GM19099 (cell line): ENCODE data around the gene SLC35A2.

ENCODE experiments used
- POLR2A ChIP-seq: IDR thresholded peaks from 3 replicates; pipeline ENCODE4 v1.6.1; 2011; ENCODE audit warnings: low read depth; ENCODE audit not compliant: insufficient read length; ENCODE audit errors: extremely low read depth

The SLC35A2 gene

DNA sequence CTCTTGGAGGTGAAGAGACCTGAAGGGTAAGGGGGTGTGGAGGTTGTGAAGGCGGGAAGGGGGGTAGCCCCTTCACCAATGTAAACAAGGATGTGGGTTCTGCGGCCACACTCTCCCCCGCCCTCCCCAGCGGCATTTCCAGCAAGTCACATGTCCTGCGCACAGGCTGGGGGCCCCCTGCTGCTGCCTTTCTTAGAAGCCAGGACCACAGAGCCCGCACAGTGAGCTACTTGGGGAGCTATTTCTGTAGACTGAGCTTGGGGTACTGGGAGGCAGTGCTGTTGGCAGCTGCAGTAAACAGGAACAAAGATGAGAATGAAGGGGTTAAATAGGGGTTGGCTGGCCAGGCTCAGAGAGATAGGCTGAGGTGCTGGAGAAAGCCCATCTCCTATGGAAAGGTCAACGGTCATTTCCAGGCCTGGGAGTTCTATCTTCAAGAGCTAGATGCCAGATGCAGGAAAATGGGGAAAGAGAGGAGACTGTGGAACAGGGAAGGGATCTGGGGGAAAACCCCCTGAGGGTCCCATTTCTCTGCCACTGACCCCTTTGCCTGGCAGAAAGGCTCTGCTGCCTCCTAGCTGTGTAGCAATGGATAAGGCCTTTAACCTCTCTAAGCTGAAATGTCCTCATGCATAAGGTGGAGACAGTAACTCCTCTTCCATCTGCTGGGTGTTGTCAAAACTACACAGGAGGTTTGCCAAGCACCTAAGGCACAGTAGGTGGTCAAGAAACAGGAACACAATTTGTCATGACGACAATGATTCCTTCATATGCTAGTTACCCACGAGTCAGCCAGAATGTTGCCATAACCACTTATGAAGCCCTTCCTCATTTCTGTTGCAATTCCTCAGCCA lies 25.8 kb upstream of the SLC35A2 start:
- peak; percentile 40 for TF ChIP-seq POLR2A

DNA sequence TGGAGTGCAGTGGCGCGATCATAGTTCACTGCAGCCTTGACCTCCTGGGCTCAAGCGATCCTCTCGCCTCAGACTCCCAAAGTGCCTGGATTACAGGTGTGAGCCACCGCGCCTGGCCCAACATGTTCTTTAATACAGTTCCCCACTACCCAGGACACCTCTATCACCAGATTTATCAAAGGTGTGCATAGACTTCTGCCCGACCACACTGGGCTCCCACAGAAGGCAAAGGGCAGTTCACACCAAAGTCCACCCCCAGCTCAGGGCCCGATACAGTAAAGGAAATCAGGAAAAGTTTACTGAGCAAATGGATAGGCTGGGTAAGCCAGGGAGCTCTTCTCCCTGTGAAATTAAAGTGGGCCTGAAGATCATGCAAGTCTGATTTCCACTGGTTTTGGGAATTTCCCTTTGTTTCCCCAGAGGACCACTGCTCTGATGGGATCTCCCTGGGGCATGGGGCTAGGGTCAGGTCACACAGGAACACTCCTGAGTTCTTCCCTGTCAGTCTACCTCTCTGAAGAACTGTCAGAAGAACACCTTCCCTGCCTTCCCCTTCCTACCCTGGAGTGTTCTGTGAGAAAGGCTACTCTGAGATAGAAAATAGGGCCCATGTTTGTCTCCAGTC lies 25.1 kb upstream of the SLC35A2 start:
- no peak for TF ChIP-seq POLR2A

- no peak for TF ChIP-seq POLR2A
Observed at GRCh38 chrX:48935301-48935670, 23.8 kb upstream of the SLC35A2 start.

DNA sequence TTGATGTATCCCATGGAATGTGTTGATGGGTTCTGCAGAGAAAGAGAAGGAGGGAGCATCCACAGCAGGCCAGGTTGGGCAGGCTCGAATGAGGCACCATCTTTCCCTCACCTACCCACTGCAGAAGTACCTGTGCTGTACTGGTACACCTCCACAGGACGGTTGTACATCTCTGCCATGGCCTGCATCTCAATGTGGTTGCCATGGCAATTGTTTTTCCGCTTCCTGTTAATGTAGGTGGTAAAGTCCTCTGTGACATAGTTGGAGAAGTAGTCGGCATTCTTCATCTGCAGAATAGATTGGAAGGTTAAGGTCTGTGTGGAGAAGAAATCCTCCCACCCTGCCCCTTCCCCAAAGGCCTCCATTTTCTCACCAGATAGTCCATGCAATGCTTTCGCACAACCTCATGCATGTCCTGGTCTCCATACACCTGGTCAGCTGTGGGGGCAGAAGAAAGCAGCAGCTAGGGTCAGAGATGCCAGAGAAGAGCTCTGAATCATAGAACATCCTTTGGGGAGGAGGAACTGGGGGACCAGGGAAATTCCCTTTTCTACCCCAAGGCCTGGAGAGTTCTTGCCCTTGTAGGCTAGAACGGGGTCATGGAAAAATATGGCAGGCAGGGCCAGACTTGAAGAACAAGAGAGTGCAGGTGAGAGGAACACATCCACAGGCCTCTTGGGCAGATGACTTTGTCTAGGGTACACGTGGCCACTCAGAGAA lies 23.3 kb upstream of the SLC35A2 start:
- TF ChIP-seq POLR2A = no peak

DNA sequence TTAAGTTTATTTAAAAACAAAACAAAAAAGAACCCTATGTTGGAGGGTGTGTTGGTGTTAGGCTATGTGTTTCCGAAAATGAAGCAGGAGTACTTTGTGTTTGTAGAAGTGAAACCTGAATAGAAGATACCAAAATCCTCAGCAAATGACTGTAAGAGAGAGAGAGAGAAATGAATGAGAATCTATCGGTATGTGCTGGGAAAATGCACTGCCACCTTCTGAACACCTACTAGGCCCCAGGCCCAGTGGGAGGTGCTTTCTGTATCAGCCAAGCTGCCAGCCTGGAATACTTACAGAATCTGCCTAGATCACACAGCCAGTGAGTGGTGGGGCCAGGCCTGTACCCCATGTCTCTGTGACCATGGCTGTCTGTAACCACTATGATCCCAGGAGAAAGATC lies 22.3 kb upstream of the SLC35A2 start:
- no peak for TF ChIP-seq POLR2A

DNA sequence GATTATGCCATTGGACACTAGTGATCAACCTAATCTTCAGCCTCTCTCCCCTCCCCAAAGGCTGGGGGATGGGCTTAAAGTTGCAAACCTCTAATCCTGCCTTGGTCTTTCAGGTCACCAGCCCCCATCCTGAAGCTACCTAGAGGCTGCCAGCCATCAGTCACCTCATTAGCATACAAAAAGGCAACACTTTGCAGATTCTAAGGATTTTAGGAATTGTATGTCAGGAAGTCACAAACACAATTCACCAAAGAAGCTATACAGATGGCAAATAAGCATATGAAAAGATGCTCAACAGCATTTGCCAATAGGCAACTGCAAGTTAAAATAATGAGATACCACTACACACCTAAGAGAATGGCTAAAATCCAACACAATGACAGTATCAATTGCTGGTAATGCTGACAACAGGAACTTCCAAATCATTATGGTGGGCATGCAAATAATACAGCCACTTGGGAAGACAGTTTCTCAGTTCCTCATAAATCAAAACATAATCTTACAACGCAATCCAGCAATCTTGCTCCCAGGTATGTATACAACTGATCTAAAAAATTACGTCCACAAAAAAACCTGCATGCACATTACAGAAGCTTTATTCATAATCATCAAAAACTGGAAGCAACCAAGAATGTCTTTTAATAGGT lies 16.4 kb upstream of the SLC35A2 start:
- TF ChIP-seq POLR2A = no peak

DNA sequence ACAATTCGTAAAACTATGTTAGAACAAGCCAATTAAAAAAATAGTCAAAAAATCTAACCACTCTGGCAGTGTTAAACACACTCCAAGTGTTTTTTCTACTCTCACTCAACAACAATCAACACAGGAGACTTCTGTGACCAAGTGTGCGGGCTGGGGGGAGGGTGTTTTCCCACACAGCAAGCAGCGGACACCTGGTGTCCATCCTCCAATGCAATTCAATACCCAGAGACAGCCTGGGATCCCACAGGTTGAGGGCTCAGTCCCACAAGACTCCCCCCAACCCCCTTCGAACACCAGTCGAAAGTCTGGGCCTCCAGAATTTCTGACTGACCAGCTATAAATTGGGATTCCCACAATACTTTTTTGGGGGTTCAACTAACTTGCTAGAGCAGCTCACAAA lies 15.7 kb upstream of the SLC35A2 start:
- TF ChIP-seq POLR2A = no peak

GRCh38 chrX:48924270-48924669 lies 12.8 kb upstream of the SLC35A2 start:
- TF ChIP-seq POLR2A = no peak

GRCh38 chrX:48923771-48924170 lies 12.3 kb upstream of the SLC35A2 start:
- TF ChIP-seq POLR2A = no peak

- no peak for TF ChIP-seq POLR2A
Observed at GRCh38 chrX:48920718-48921104, 9.3 kb upstream of the SLC35A2 start.

- no peak for TF ChIP-seq POLR2A
Observed at GRCh38 chrX:48919947-48920717, 8.7 kb upstream of the SLC35A2 start.

DNA sequence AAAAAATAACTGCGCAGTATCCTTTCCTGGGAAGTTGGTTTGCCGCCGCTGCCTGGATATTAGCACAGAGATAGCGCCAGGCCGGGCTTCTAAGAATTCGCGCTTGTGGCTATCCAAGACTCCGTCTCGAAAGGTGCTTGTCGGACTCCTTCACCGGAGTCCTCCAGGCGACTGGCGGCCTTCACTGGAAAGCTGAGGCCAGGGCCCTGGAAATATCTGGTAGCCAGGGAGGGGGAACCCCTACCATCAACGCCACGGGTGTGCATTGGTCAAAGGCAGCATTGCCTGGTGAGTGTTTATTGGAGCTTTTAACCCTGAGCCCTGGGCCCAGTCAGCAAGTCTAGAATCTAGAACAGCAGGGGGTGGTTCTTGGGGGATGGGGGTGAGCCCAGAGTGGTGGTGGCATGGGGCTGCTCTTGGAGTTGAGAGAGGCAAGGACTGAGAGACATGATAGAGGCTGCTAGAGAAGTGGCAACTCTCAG lies 8.0 kb upstream of the SLC35A2 start:
- TF ChIP-seq POLR2A = no peak

DNA sequence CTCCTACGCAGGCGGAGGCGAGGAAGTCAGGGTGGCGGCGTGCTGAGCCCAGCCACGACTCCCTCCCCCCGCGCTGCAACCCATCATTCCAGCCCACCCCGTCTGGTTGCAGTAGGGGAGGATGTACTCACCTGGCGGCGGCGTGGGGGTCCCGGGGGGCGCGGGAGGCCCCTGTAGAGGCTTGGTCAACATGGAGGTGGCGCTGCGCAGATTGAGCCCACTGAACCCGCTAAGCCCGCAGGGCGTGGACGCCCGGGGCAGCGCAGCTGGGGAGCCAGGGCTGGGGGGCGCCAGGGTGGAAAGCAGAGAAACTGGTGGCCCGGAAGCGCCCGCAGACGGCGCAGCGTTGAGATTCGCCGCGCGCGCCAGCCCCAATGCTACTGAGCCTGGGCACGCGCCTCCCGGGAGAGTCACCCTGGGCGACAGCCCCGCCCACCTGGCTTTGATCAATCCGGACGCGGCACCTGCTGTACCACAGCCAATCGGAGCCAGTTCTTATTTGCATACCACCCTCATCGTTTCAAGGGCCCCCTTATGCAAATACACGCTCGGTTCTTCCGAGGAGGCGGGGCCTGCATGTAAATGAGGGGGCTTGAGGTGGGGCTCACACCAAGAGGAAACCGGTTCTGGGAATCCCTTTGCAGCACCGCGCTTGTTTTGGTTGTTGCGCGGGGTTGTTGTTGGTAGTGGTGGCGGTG lies 7.3 kb upstream of the SLC35A2 start, which contains the start of gene PIM2:
PIM2 (minus strand) TSS at position 382 of the 698 bp plus-strand sequence; CDS start at position 192, 190 bp downstream.
- TF ChIP-seq POLR2A = peak; percentile 99

- no peak for TF ChIP-seq POLR2A
Observed at GRCh38 chrX:48918301-48918642, 6.8 kb upstream of the SLC35A2 start.
